Measurements from ENCODE around the gene TTC7B. TPM values are rescaled to one million over a fixed set of nuclear protein-coding genes. Genes with fewer than 3 reads are reported as not detected.

Gene TTC7B
- total RNA-seq, 1 donor from 2014 or later, result 46.0 TPM

- H3K36me3 ChIP-seq (ENCODE audit: control insufficient read depth, insufficient read depth, low read length), result no peaks in the 10 kb centered on the region
- no peaks in the 10 kb centered on the region for H3K27me3 ChIP-seq (ENCODE audit: control insufficient read depth, insufficient read depth, low read length)
- DNase-seq (ENCODE audit: low read depth), result no peak
- H3K4me3 ChIP-seq (ENCODE audit: low read depth, low read length), result no peak overlapping the region
- TF ChIP-seq CTCF (IDR thresholded peaks at IDR 0.05; ENCODE audit: insufficient read depth, low read length, poor library complexity, severe bottlenecking), result no peak
Observed at GRCh38 chr14:90534091-90534837, 282.0 kb downstream of the TTC7B start.

GRCh38 chr14:90533591-90534021 lies 282.6 kb downstream of the TTC7B start:
- DNase-seq (ENCODE audit: low read depth), result no peak
- Histone ChIP-seq H3K36me3 (ENCODE audit: control insufficient read depth, insufficient read depth, low read length) (no peaks in the 10 kb centered on the region), H3K27me3 (ENCODE audit: control insufficient read depth, insufficient read depth, low read length) (no peaks in the 10 kb centered on the region), H3K4me3 (ENCODE audit: low read depth, low read length) (no peak overlapping the region)
- no peak for TF ChIP-seq CTCF (IDR thresholded peaks at IDR 0.05; ENCODE audit: insufficient read depth, low read length, poor library complexity, severe bottlenecking)

GRCh38 chr14:90532826-90533525 lies 283.3 kb downstream of the TTC7B start:
- no peak overlapping the region for H3K4me3 ChIP-seq (ENCODE audit: low read depth, low read length)
- no peak for TF ChIP-seq CTCF (IDR thresholded peaks at IDR 0.05; ENCODE audit: insufficient read depth, low read length, poor library complexity, severe bottlenecking)
- H3K27me3 ChIP-seq (ENCODE audit: control insufficient read depth, insufficient read depth, low read length), result no peaks in the 10 kb centered on the region
- H3K36me3 ChIP-seq (ENCODE audit: control insufficient read depth, insufficient read depth, low read length), result no peaks in the 10 kb centered on the region
- DNase-seq (ENCODE audit: low read depth), result no peak

GRCh38 chr14:90531497-90531896 lies 284.7 kb downstream of the TTC7B start:
- no peak for TF ChIP-seq CTCF (IDR thresholded peaks at IDR 0.05; ENCODE audit: insufficient read depth, low read length, poor library complexity, severe bottlenecking)
- Histone ChIP-seq H3K4me3 (ENCODE audit: low read depth, low read length) (no peak overlapping the region), H3K27me3 (ENCODE audit: control insufficient read depth, insufficient read depth, low read length) (no peaks in the 10 kb centered on the region), H3K36me3 (ENCODE audit: control insufficient read depth, insufficient read depth, low read length) (no peaks in the 10 kb centered on the region)
- no peak for DNase-seq (ENCODE audit: low read depth)

- Histone ChIP-seq H3K36me3 (ENCODE audit: control insufficient read depth, insufficient read depth, low read length) (no peaks in the 10 kb centered on the region), H3K4me3 (ENCODE audit: low read depth, low read length) (no peak overlapping the region), H3K27me3 (ENCODE audit: control insufficient read depth, insufficient read depth, low read length) (no peaks in the 10 kb centered on the region)
- no peak for DNase-seq (ENCODE audit: low read depth)
- no peak for TF ChIP-seq CTCF (IDR thresholded peaks at IDR 0.05; ENCODE audit: insufficient read depth, low read length, poor library complexity, severe bottlenecking)
Observed at GRCh38 chr14:90530523-90530922, 285.7 kb downstream of the TTC7B start.
